CD4-positive, alpha-beta T cell treated with Interleukin-17A for 4 hours (primary cell): ENCODE results near the gene EPHA10.
"Not testable (repeated sequence)": the region's sequence is repeated elsewhere in the genome, so short reads cannot be mapped to it uniquely, and the experiment has no call there.

Source experiments
- DNase-seq: peaks from one replicate; pipeline ENCODE4 v3.0.0-alpha.2; 2020; ENCODE audit warnings: mixed read lengths

Gene EPHA10

DNA sequence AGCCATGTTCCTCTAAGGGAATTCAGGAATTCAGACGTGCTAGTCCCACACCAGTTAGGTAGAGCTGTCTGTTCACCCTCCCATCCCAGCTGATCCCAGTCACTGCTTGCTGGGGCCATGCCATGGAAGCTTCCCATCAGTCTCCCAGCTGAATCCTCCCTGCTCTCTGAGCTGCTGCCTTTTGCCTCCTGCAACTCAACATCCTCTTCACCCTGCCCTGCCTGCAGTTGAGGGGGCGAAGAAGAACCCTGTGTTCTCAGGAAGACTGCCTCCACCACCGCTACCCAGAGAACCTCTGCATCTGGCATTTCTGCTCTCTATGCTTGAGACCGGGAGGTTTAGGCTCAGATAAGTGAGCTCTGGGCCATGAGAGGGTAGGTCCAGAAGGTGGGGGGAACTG lies 56.4 kb downstream of the EPHA10 start:
- DNase-seq = no peak

DNA sequence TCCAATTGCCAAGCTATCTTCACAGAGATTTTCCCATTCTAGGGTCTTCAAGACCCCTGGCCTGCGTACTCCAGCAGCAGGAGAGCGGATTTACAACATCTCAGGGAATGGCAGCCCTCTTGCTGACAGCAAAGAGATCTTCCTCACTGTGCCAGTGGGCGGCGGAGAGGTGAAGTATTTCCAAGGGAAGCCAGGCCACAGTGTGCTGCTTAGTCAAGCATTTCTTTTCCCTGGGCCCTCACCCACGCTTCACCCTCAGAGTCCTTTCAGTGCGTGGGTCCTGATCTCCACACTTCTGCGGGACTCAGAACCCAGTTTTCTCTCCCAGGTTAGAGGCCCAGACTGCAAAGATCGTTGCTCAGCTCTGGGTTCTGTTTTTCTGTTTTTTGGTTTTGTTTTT lies 59.5 kb downstream of the EPHA10 start:
- DNase-seq = no peak

DNA sequence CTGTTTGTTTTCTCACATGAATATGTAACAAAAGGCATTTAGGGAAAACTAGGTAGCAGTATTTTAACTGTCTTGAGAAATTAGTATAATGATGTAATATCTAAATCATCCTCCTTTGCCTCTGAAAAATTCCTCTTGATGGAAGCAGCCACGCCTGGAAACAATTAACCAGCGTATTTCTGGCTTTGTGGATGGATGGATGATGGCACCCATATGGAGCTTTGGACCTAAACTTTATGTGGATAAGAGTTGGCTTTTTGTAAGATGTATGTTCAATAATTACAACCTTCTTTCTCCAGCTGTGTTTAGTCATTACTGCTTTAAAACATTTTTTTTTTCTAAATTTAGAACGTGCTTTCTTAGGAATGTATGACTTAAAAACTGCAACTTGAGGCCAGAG lies 60.0 kb downstream of the EPHA10 start:
- DNase-seq = no peak

DNA sequence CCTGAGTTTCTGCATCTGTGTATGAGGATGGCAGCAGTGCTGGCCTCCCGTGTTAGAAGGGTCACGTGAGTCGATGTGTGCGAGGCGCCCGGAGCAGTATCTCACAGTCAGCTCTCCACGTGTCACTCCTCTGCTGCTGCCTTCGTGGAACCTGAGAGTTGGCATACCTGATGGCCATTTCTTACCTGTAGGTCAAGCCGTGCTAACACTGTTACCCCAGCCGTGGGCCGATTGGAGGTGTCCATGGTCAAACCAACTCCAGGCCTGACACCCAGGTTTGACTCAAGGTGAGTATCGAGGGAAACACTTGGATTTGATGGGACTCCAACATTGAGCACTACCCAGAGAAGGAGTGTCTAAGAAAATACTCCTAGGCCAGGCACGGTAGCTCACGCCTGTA lies 61.9 kb downstream of the EPHA10 start:
- no peak for DNase-seq

DNA sequence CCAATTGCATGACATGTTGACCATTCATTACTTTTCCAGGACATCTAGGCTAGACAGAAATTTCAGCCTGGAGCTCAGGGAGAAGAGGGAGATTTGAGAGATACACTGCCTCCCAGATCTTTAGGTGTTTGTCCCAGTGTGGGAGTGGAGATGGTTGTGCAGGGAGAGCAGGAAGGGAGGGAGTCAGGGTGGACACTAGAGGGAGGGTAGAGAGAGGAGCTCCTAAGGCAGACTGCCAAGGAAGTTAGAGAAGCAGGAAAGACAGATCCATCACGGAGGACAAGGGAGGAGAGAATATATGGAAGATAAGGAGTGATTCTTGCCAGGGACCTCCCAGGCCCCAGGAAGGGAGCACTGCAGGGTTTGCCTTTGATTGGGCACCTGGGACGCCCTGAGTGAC lies 63.9 kb downstream of the EPHA10 start:
- no peak for DNase-seq

DNA sequence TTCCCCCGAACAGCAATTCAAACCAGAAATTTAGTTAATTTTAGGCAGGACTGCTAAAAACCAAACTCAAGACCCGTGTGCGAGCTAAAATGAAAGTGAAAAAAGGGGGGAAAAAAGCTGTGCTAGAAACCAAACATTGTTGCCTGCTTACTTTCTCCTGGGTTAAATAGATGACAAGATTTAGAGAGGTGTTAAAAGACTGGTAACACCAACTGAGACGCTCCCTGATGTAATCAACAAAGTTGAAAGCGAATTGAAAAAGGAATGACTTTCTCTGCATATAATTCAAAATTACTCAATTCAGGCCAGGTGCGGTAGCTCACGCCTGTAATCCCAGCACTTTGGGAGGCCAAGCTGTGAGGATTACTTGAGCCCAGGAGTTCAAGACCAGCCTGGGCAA lies 65.8 kb downstream of the EPHA10 start:
- DNase-seq = no peak

DNA sequence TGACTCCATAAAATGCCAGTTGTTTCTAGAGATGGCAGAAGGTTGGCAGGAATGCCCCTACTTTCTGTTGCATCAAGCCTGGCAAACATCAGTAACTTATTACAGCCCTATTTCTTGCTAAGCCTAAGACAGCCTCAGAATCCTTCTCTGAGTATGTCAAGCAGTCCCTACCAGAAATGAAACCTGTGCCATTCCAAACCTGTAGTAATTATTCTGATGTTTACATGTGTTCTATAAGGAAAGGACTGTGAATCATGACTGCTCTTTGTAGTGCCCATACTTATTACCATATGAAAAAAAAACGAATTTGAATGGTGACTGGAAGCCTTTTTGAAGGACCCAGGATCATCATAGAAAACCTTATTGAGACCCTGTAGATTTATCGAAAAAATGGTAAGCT lies 67.2 kb downstream of the EPHA10 start:
- DNase-seq = no peak

DNA sequence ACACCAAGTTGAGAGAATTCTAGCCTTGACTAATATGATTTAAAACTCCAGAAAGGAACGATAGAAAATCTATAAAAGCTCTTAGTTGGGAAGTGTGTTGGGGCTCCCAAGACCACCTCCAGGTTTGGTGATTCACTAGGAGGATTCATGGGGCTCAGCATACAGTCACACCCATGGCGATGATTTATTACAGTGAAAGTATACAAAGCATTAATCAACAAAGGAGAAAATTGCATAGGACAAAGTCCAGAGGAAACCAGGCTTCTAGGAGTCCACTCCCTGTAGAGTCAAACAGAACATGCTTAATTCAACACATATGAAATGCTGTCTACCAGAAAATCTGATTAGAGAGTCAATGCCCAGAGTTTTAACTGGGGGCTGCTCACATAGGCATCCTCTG lies 67.8 kb downstream of the EPHA10 start:
- no peak for DNase-seq

DNA sequence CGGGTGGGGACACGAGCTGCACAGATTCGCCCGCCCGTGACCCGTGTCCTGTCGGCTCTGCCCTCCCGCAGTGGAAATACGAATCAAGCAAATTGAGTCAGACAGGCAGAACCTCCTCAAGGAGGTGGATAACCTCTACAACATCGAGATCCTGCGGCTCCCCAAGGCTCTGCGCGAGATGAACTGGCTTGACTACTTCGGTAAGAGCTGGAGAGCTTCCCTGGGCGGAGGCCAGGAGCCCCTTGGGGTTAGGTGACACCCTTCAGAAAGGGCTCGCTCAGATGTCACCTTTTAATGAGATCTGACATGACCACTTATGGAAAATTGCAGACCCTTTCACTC lies 72.1 kb downstream of the EPHA10 start:
- no peak for DNase-seq

DNA sequence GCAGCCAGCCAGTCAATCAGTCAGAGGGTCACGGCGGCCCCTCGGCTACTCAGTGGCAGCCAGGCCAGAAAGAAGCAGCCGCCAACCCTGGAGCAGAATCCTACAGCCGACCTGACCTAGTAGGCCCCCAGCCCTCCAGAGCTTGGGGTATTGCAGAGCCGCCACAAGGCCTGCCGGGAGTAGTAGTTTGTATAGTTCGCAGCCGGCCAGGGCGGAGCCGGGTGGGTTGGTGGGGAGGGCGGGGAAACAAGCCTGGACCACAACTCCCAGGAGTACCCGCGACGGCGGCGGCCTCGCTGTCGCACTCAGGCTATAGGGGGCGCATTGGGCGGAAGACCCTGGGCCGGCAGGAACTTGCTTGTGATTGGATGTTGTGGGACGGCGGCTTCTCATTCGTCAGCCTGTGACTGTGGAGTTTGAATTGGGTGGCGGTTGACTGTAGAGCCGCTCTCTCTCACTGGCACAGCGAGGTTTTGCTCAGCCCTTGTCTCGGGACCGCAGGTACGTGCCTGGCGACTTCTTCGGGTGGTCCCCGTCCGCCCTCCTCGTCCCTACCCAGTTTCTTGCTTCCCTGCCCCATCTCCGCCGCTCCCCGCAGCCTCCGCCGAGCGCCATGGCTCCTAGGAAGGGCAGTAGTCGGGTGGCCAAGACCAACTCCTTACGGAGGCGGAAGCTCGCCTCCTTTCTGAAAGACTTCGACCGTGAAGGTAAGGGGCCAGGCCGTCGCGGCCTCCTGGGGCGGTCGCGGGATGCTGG lies 72.7 kb downstream of the EPHA10 start, which contains the start of gene CDCA8:
Gene CDCA8 (plus strand): TSS at position 439 of the 756 bp plus-strand sequence. CDS start 175 bp downstream, at position 614.
- peak; percentile 99 for DNase-seq

DNA sequence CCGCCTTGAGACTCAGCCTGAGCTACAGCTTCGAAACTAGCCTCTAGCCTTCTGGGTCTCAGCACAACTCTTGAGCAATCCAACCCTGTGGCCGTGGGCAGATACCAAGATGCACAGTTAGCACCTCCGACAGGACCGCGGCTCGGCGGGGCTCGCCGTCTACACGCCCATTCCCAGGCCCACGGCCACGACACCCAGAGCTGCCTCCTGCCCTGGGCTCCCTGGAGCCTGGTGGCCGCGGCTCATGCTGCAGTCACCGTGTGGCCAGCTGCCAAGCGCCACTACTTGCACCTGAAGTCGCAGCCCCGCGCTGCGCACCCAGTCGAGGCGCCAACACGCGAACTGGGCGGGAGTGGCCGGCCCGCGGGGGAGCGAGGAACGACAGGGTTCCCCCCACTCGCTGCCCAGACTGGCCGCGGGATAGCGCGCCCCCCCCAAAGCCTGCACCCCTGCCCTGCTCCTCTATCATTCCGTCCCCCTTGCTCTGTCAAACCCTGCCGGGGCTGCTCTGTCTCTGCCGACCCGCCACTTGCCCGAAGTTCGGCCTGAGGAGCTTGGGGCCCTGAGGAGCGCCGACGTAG lies 73.3 kb downstream of the EPHA10 start:
- DNase-seq = peak; percentile 32

DNA sequence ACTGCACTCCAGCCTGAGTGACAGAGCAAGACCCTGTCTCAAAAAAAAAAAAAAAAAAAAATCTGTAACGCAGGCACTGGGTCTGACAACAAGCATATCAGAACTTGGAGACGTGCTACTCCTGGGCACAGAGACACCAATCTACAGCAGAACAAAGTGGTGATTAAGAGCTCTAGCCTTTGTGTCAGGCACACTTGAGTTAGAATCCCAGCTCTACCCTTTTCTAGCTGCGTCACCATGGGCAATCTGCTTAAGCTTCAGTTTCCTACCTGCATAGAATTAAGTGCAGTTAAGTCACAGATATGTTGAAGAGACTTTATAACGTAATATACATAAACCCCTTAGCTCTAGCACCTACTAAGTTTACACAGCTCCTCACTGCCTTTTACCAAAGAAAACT lies 76.0 kb downstream of the EPHA10 start:
- DNase-seq = no peak

DNA sequence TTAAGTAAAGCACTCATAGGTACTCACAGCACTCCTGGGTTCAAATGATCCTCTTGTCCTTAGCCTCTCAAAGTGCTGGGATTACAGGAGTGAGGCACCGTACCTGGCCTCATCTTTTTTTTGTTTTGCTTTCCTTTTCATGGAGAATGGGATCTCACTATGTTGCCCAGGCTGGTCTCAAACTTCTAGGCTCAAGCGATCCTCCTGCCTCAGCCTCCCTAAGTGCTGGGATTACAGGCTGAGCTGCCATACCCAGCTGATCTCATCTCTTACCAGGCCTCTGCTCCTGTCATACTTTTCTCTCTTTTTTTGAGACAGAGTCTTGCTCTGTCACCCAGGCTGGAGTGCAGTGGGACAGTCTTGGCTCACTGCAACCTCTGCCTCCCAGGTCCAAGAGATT lies 77.2 kb downstream of the EPHA10 start:
- DNase-seq = not testable (repeated sequence)

DNA sequence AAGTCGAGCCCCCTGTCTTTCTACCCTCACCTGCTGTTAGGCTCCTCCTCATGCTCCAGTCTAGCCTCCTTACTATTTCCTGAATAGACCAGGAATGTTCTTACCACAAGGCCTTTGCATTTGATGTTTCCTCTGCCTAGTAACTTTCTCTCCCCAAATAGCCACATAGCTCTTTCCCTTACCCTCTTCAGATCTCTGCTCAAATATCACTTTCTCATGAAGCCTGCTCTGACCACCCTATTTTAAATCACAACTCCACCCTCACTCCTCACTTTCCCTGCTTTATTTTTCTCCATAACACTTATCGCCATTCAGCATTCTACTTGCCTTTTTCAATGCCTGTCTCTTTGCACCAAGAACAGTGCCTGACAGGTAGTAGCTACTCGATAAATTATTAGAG lies 79.2 kb downstream of the EPHA10 start:
- no peak for DNase-seq

DNA sequence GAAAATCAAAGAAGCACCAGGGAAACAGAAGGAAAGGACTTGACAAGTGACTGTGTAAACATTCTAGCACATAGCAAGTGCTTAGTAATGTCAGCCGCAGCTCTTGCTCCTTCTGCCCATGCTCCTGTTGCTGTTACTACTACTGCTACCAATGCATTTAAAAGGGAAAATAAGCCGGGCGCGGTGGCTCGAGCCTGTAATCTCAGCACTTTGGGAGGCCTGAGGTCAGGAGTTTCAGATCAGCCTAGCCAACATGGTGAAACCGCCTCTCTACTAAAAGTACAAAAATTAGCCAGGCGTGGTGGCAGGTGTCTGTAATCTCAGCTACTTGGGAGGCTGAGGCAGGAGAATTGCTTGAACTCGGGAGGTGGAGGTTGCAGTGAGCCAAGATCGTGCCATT lies 80.7 kb downstream of the EPHA10 start:
- not testable (repeated sequence) for DNase-seq

DNA sequence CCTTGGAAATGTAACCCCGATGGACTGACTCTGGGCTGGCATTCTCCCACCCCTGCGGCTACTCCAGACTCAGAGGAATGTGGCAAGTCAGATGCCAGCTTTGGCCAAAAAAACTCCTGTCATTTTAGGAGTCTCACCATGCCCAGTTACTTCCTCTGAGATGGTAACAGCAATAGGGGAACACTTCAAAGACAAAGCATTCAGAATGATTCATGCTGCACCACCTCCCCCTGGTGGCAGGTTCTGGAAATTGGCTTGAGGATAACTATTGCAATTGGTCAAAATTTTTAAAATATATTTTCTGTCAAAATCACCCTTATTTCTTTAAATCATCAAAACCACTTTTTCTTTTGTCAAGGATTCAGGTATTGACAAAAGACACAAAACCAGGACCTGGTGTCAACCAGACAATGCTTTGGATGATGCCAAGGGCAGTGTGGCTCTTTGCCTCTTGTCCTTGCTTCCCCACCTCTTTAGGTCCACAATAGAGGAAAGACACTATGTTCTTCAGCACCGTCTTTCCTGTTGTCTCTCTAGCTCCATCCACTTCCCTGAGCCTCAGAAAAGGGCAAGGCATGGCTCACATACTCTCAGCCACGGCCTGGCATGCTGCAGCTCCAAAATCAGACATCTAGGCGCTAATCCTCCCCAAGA lies 82.5 kb downstream of the EPHA10 start:
- peak; percentile 83 for DNase-seq

DNA sequence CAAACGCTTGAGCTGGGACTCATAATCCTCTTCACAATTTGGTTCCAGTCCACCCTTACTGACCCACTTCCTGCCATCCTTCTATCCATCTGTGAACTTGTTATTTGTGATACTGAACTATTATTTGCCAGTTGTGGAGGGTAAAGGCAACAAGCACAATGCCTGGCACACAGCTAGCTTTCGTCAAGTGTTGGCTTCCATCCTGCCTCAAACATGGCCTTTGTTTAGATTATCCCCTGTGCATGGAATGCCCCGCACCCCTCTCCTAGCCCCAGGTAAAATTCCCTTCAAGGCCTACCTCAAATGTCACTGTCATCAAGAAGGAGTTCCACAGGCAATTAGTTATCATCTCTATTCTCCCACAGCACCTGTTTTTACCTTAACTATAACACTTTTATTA lies 84.0 kb downstream of the EPHA10 start:
- DNase-seq = no peak

DNA sequence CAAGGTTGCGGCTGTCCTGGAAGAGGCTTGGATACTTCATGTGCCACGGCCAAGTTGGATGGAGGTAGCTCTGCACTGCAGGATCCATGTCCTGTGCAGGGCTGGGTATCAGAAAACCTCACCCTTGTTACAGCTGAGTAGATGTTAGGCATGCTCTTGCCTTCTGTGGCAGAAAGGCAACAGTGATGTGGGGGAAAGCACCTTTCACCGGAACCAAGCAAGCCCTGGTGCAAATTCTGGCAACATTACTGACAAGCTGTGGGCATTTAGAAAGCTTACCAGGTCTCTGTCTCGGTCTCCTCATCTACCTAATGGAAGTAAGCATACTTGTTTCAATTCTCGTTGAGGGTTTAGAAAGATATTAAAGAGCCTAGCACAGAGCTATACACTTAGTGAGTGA lies 87.1 kb downstream of the EPHA10 start:
- DNase-seq = no peak

DNA sequence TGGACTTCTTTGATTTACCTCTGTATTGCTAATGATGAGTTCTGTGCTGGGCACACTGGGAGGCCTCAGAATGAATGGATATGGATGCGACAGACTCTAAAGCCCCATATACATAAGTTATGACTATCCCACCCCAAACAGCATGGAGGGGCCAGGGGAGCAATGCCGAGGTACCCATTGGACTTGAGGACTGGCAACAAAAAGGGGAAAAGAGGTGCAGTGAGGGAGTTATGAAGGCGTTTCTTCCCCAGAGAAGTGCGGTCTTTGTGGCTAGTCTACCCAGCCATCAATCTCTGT lies 87.8 kb downstream of the EPHA10 start:
- no peak for DNase-seq

DNA sequence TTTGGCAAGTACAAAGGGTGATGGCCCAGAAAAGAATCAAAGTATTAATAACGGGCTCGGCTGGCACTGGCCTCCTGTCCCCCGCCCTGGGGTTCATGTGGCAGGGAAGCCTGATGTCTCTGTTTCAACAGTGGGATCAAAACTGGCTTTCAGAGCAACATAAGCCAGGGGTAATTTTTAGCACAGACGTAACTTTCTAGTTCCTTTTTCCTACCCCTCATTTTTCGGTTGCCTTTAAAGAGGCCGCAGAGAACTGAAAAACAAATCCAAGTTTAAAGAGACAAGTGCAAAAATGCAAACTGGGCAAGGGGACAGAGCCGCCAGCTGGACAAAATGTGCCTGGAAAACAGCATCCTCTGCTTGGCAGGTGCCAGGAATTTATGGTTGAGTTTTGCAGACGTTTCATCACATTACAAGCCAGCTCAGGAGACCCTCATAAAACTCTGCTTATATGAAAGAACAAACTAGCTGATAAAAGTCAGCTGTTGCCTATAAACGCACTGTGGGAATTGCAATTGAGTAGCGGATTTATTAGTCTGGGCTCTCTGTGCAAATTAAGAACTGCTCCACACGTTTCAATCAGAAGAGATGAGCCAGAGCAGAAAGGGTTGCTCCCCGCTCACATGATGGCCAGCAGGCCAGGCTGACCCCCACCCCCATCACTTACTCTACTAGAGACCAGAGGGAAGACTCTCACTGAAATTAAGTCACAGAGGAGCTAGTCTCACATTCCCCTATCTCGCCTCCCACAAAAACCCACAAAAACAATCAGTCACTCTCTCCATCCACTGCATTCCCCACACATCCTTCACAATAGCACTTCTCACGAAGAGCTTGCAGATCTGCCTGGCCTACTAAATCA lies 88.4 kb downstream of the EPHA10 start:
- no peak for DNase-seq

DNA sequence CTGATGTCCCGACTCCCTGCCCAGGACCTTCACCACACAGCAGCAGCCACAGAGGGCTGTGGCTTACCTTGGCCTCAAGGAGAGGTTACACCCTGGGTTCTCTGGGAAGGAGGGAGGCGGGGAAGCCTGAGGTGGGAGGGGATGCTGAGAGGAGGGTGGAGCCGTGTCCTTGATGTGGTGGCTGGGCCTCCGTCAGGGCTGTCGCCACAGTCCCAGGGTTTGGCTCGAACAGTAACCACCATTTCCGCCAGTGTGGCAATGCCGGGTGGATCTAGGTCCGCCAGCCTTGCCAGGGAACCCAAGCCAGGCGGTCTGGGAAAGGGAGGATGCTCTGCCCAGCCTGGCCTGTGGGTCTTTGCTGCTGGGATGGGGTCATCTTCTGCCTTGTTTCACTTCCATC lies 91.0 kb downstream of the EPHA10 start:
- no peak for DNase-seq

DNA sequence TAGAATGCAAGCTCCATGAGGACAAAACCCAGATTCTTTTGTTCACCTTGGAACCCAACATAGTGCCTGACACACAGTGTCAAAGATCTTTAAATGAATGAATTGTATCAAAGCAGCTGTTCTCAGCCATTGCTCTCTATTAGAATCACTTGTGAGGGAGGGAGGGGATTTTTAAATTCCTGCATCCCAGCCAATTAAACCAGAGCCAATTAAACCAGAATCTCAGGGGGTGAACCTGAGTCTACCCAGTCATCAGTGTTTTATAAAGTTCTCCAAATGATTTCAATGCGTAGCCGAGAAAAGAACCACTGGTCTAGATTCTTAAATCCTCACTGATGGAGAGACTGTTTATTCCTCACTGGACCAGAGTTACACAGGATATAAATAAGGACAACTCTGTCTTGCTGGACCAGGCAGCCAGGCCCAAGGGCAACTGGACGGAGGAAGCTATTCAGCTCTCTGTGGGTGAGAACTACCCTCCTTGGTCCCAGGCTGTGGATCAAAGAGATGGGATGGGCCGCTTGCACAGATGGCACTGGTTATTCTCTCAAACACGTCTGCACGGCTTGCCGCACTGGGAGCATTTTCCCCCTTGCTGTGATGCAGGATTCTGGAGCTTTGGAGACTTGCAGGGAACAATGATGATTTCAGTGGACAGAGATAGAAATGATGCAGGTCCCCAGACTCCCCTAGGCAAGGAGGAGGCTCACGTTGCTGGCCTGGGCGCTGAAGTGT lies 92.6 kb downstream of the EPHA10 start:
- no peak for DNase-seq

DNA sequence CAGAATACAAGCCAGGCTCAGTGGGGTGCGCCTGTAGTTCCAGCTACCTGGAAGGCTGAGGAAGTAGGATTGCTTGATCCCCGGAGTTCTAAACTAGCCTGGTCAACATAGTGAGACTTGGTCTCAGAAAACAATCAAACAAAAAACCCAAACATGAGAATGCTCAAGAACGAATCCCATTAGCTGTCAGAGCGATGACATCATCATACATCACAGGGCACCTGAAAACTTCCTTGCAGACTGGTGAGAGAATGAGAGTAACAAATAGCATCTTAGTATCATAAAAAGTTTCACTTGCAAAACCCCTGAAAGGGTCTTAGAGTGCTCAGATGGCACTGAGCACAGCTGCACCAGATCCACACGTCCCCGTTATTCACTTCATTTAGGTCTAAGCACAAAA lies 93.7 kb downstream of the EPHA10 start:
- DNase-seq = no peak
